Tibial nerve (tissue), 4 donors: ENCODE measurements around the gene RTCA. TPM values are rescaled to one million over a fixed set of nuclear protein-coding genes. Genes with fewer than 3 reads are reported as not detected.

ENCODE experiments used
- DNase-seq, 2 donors: peaks; one replicate each; pipeline ENCODE4 v3.0.0-alpha.2; 2019; ENCODE audit warnings: low spot score in 2 of 2
- H3K27ac ChIP-seq, 4 donors: fragments of 200-600 bp; sonication (generic) in 3 of 4; one replicate each; pipeline ENCODE4 v1.5.1; 2017 to 2019; ENCODE audit warnings: mild to moderate bottlenecking in 1 of 4
- H3K27me3 ChIP-seq, 2 donors: fragments of 200-600 bp; sonication (generic) in 1 of 2; one replicate each; pipeline versions ENCODE4 v1.5.1 to v1.6.0; 2017 to 2019
- H3K36me3 ChIP-seq, 3 donors: fragments of 200-600 bp; sonication (generic); one replicate each; pipeline ENCODE4 v1.5.1; 2018 to 2019
- H3K4me1 ChIP-seq, 4 donors: fragments of 200-600 bp; sonication (generic) in 3 of 4; one replicate each; pipeline ENCODE4 v1.5.1; 2017 to 2019
- H3K4me3 ChIP-seq, 4 donors: fragments of 200-600 bp; sonication (generic) in 3 of 4; one replicate each; pipeline ENCODE4 v1.5.1; 2017 to 2019; ENCODE audit warnings: mild to moderate bottlenecking in 1 of 4, moderate library complexity in 1 of 4
- H3K9me3 ChIP-seq, 4 donors: fragments of 200-600 bp; sonication (generic) in 3 of 4; one replicate each; pipeline ENCODE4 v1.5.1; 2017 to 2019
- CTCF ChIP-seq, 5 experiments: fragments of 200-600 bp in 3 of 5; fragments of 450-650 bp in 2 of 5; sonication (generic) in 3 of 5; IDR thresholded peaks; one replicate each; pipeline ENCODE4 v1.5.1; 2016 to 2019; ENCODE audit warnings: antibody characterized with exemption in 5 of 5, mild to moderate bottlenecking in 3 of 5, moderate library complexity in 2 of 5
- EP300 ChIP-seq, 2 donors: sonication (generic); formaldehyde crosslinking; IDR thresholded peaks; one replicate each; pipeline ENCODE4 v1.6.1; 2017; ENCODE audit warnings: antibody characterized with exemption in 2 of 2, mild to moderate bottlenecking in 1 of 2
- POLR2A ChIP-seq, 2 donors: fragments of 450-650 bp; IDR thresholded peaks; one replicate each; pipeline ENCODE4 v1.6.1; 2017; ENCODE audit warnings: antibody characterized with exemption in 2 of 2, mild to moderate bottlenecking in 2 of 2, moderate library complexity in 2 of 2
- WGBS, 2 donors: methylation state at CpG; one replicate each; pipeline ENCODE4 v1.1.5; 2018; 5-methylcytosine and 5-hydroxymethylcytosine counted together
- total RNA-seq, 4 donors: library from RNA; depleted of rRNA; stranded (reverse); fragments of >200 nt; gene quantifications; one replicate each; pipeline ENCODE4 v1.1.0, GENCODE V29; 2016

The RTCA gene
- total RNA-seq, 4 donors from 2014 or later: 21.9 to 30.6 (median 23.2) TPM

- 89 to 95% methylated on average over 3 of the region's 3 CpGs for WGBS, 2 donors
These were observed 39.9 kb downstream of the RTCA start for GRCh38 chr1:100305954-100306353.

GRCh38 chr1:100306735-100307313 is 40.8 kb downstream of the RTCA start:
- DNase-seq: no peak
- Histone ChIP-seq H3K27ac (no peak overlapping the region), H3K4me3 (no peak overlapping the region), H3K36me3 (no peaks in the 10 kb centered on the region), H3K9me3 (peaks cover 0 to 4% (median 0%) of the 10 kb centered on the region in 4 donors), H3K4me1 (no peaks in the 10 kb centered on the region), H3K27me3 (no peaks in the 10 kb centered on the region)
- TF ChIP-seq EP300 (IDR thresholded peaks at IDR 0.05) (no peak), CTCF (IDR thresholded peaks at IDR 0.05) (no peak), POLR2A (IDR thresholded peaks at IDR 0.05) (no peak)
- 77 to 81% methylated on average over 2 of the region's 2 CpGs for WGBS, 2 donors

More at GRCh38 chr1:100305954-100306353, 39.9 kb downstream of the RTCA start:
- Histone ChIP-seq H3K4me1 (no peaks in the 10 kb centered on the region), H3K9me3 (peaks cover 0 to 4% (median 0%) of the 10 kb centered on the region in 4 donors), H3K4me3 (no peak overlapping the region), H3K27me3 (no peaks in the 10 kb centered on the region), H3K36me3 (no peaks in the 10 kb centered on the region), H3K27ac (no peak overlapping the region)
- DNase-seq: no peak
- no peak for TF ChIP-seq CTCF (IDR thresholded peaks at IDR 0.05)
- TF ChIP-seq POLR2A (IDR thresholded peaks at IDR 0.05): no peak
- TF ChIP-seq EP300 (IDR thresholded peaks at IDR 0.05): no peak

DNA sequence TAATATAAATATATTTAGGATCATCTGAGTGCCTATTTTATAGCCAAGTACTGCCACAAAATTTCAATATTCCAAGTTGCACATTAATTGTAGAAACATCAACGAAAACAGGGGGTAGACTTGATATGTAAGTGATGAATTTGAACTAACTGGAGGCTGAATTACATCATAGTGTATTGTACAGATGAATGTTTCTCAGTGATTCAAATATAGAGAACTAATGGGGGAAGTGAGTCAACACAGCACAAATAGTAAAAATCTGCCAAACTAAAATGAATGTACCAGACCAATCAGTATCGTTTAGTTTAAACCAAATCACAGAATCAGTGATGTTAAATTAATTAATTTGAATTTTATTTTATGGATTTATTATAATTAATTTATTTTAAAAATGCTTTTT is 42.8 kb downstream of the RTCA start:
- DNase-seq: no peak
- 68 to 76% methylated on average over 2 of the region's 2 CpGs for WGBS, 2 donors
- TF ChIP-seq CTCF (IDR thresholded peaks at IDR 0.05) (no peak), EP300 (IDR thresholded peaks at IDR 0.05) (no peak), POLR2A (IDR thresholded peaks at IDR 0.05) (no peak)

GRCh38 chr1:100309863-100310262 is 43.8 kb downstream of the RTCA start:
- H3K27ac ChIP-seq: no peak overlapping the region
- peaks cover 0 to 4% (median 0%) of the 10 kb centered on the region in 4 donors for H3K9me3 ChIP-seq
- TF ChIP-seq CTCF (IDR thresholded peaks at IDR 0.05) (no peak), EP300 (IDR thresholded peaks at IDR 0.05) (no peak), POLR2A (IDR thresholded peaks at IDR 0.05) (no peak)
- no peaks in the 10 kb centered on the region for H3K4me1 ChIP-seq
- H3K27me3 ChIP-seq: no peaks in the 10 kb centered on the region
- H3K4me3 ChIP-seq: no peak overlapping the region
- no peak for DNase-seq
- H3K36me3 ChIP-seq: no peaks in the 10 kb centered on the region

More for the DNA sequence above, 42.8 kb downstream of the RTCA start:
- H3K27ac ChIP-seq: no peak overlapping the region
- H3K4me3 ChIP-seq: no peak overlapping the region
- H3K9me3 ChIP-seq: peaks cover 0 to 4% (median 0%) of the 10 kb centered on the region in 4 donors
- H3K27me3 ChIP-seq: no peaks in the 10 kb centered on the region
- no peaks in the 10 kb centered on the region for H3K36me3 ChIP-seq
- H3K4me1 ChIP-seq: no peaks in the 10 kb centered on the region

DNA sequence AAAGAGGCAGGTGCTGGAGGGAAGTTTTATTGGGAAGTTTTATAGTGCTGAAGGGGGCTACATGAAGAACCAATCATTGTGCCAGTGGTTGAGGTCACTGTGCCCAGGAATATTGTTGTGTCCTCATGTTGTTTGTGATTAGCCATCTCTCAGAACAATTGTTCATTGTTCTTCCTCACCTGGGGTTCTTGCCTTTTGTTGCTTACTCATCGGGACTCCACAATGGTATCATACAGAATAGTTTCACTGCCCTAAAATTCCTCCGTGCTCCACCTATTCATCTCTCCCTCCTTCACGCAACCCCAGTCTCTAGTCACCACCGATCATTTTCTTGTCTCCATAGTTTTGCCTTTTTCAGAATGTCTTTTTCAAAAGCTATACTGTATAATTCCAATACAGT is 47.4 kb downstream of the RTCA start:
- Histone ChIP-seq H3K4me1 (no peaks in the 10 kb centered on the region), H3K4me3 (no peak overlapping the region), H3K9me3 (peaks cover 0 to 14% (median 0%) of the 10 kb centered on the region in 4 donors), H3K27me3 (no peaks in the 10 kb centered on the region), H3K36me3 (no peaks in the 10 kb centered on the region), H3K27ac (no peak overlapping the region)
- WGBS, 2 donors: 68 to 70% methylated on average over 4 of the region's 4 CpGs
- no peak for DNase-seq
- no peak for TF ChIP-seq CTCF (IDR thresholded peaks at IDR 0.05)
- no peak for TF ChIP-seq EP300 (IDR thresholded peaks at IDR 0.05)
